HepG2 (cell line): ENCODE data around the gene RPL18. TPM values are rescaled to one million over a fixed set of nuclear protein-coding genes. Genes with fewer than 3 reads are reported as not detected.

Experiments used
- ATAC-seq: fragments of 200-7000 bp; cut with Tn5 transposase; 3 replicates; pipeline ENCODE4 v1.9.1; 2020; ENCODE audit warnings: mild to moderate bottlenecking, moderate library complexity
- BruUV-seq: library from RNA; stranded (reverse); fragments of 400-500 nt; replicated peaks from 2 replicates; lab custom pipeline; 2021; lab: Mats Ljungman, UMichigan
- CTCF ChIA-PET: fragments of 300-600 bp; formaldehyde crosslinking; extraction: SDS; loops from one replicate; lab custom pipeline; 2021; ENCODE audit warnings: low total read pairs, inconsistent platforms, low intra/inter-chr PET ratio; lab: Yijun Ruan, JAX
- POLR2A ChIA-PET: fragments of 350-600 bp; sonication (Branson Sonifier 250); formaldehyde crosslinking; loops from one replicate; lab custom pipeline; 2020; ENCODE audit warnings: antibody characterized with exemption, inconsistent platforms; lab: Yijun Ruan, JAX
- DNase-seq: peaks from one replicate; pipeline ENCODE4 v3.0.0-alpha.2; 2015; ENCODE audit warnings: low spot score
- FAIRE-seq: peaks from 3 replicates; lab custom pipeline; 2011; peaks lifted over from hg19 to GRCh38; lab: Jason Lieb, UNC
- H2AFZ ChIP-seq: one replicate; pipeline ENCODE4 v1.6.1; 2011; ENCODE audit warnings: low read length, inconsistent platforms
- H3K27ac ChIP-seq: fragments of 300-600 bp; 3 replicates; pipeline ENCODE4 v1.8.0; 2011; ENCODE audit warnings: mixed run types, mild to moderate bottlenecking, mixed read lengths, low read length, inconsistent platforms; ENCODE audit not compliant: insufficient read depth; ENCODE audit errors: extremely low read length
- H3K27me3 ChIP-seq, 2 experiments: fragments of 200-600 bp in 1 of 2; 2 replicates in 1 of 2; 3 replicates in 1 of 2; pipeline versions ENCODE4 v1.6.0 to v1.8.0; 2011; ENCODE audit warnings: low read length in 2 of 2, mild to moderate bottlenecking in 2 of 2, moderate library complexity in 2 of 2, inconsistent platforms in 1 of 2; ENCODE audit not compliant: insufficient read depth in 2 of 2, control insufficient read depth in 1 of 2
- H3K36me3 ChIP-seq, 2 experiments: fragments of 200-600 bp in 1 of 2; replicated peaks in 1 of 2; 2 replicates in 1 of 2; 3 replicates in 1 of 2; pipeline versions ENCODE4 v1.5.1 to v1.8.0; 2011; ENCODE audit warnings: low read length in 2 of 2, inconsistent platforms in 1 of 2; ENCODE audit not compliant: insufficient read depth in 2 of 2, control insufficient read depth in 1 of 2
- H3K4me1 ChIP-seq: 2 replicates; pipeline ENCODE4 v1.5.1; 2012; ENCODE audit warnings: low read length, inconsistent platforms; ENCODE audit not compliant: insufficient read depth
- H3K4me2 ChIP-seq: 2 replicates; pipeline ENCODE4 v1.6.0; 2011; ENCODE audit warnings: low read depth, low read length, inconsistent platforms
- H3K4me3 ChIP-seq, 3 experiments: fragments of 200-600 bp in 1 of 3; sonication (generic), shearing (Covaris generic) in 1 of 3; replicated peaks in 1 of 3; 2 replicates each; pipeline ENCODE4 v1.5.1; 2011 to 2016; ENCODE audit warnings: low read length in 3 of 3, inconsistent platforms in 2 of 3, low read depth in 2 of 3, mild to moderate bottlenecking in 2 of 3, control low read depth in 1 of 3, mixed read lengths in 1 of 3; ENCODE audit not compliant: insufficient read depth in 1 of 3
- H3K79me2 ChIP-seq: one replicate; pipeline ENCODE4 v1.6.1; 2011; ENCODE audit warnings: low read length, inconsistent platforms; ENCODE audit not compliant: insufficient read depth
- H3K9ac ChIP-seq: 2 replicates; pipeline ENCODE4 v1.6.0; 2011; ENCODE audit warnings: mild to moderate bottlenecking, low read depth, low read length, inconsistent platforms; ENCODE audit not compliant: insufficient read depth
- H3K9me3 ChIP-seq: 2 replicates; pipeline ENCODE4 v1.5.1; 2012; ENCODE audit warnings: mild to moderate bottlenecking, low read length
- H4K20me1 ChIP-seq: 2 replicates; pipeline ENCODE4 v1.6.0; 2011; ENCODE audit warnings: inconsistent platforms, mild to moderate bottlenecking, low read length, moderate library complexity; ENCODE audit not compliant: insufficient read depth
- AFF4 ChIP-seq: sonication (generic); formaldehyde crosslinking; IDR thresholded peaks from 2 replicates; pipeline ENCODE4 v1.4.0; 2020; ENCODE audit warnings: missing genetic modification reagents
- ETV5 ChIP-seq: IDR thresholded peaks from 2 replicates; pipeline ENCODE4 v1.6.1; 2018; ENCODE audit warnings: missing biosample characterization, missing genetic modification reagents, inconsistent platforms, borderline replicate concordance
- FOXC1 ChIP-seq: sonication (generic); formaldehyde crosslinking; IDR thresholded peaks from 2 replicates; pipeline ENCODE4 v1.8.0; 2022; ENCODE audit warnings: mild to moderate bottlenecking, missing genetic modification reagents, borderline replicate concordance
- FOXP1 ChIP-seq, 2 experiments: fragments of 450-650 bp in 1 of 2; IDR thresholded peaks; 2 replicates each; pipeline ENCODE4 v1.6.1; 2017 to 2018; ENCODE audit warnings: antibody characterized with exemption in 1 of 2
- HOXA7 ChIP-seq: sonication (generic); formaldehyde crosslinking; IDR thresholded peaks from 2 replicates; pipeline ENCODE4 v1.8.1; 2022; ENCODE audit warnings: mild to moderate bottlenecking, missing genetic modification reagents, moderate library complexity
- KDM1A ChIP-seq: IDR thresholded peaks from 2 replicates; pipeline ENCODE4 v1.6.1; 2016; ENCODE audit warnings: missing compliant biosample characterization
- KDM5A ChIP-seq: fragments of 200-600 bp; sonication (generic); IDR thresholded peaks from 2 replicates; pipeline ENCODE4 v1.7.0; 2018; ENCODE audit warnings: antibody characterized with exemption, mild to moderate bottlenecking, low read length, borderline replicate concordance
- POLR2AphosphoS2 ChIP-seq: IDR thresholded peaks from 2 replicates; pipeline ENCODE4 v1.6.1; 2011; ENCODE audit warnings: low read depth, low read length, improper control_type of control experiment
- SAP130 ChIP-seq: IDR thresholded peaks from 2 replicates; pipeline ENCODE4 v1.6.1; 2016; ENCODE audit warnings: low read depth
- TFDP1 ChIP-seq: IDR thresholded peaks from 2 replicates; pipeline ENCODE4 v1.6.1; 2016; ENCODE audit warnings: missing compliant biosample characterization, missing genetic modification reagents, borderline replicate concordance
- ZGPAT ChIP-seq: IDR thresholded peaks from 2 replicates; pipeline ENCODE4 v1.6.1; 2016; ENCODE audit warnings: mild to moderate bottlenecking
- ZNF234 ChIP-seq: sonication (generic); formaldehyde crosslinking; conservative IDR thresholded peaks from 2 replicates; pipeline ENCODE4 v1.5.1; 2020; ENCODE audit warnings: mild to moderate bottlenecking, missing genetic modification reagents
- WGBS: methylation state at CpG from one replicate; pipeline ENCODE4 v1.1.6; 2017; ENCODE audit warnings: low lambda C conversion rate; 5-methylcytosine and 5-hydroxymethylcytosine counted together
- in situ Hi-C: cut with HindIII; loops from 2 replicates; pipeline ENCODE4 v1.10.0; 2017; ENCODE audit warnings: low pct_unique_long_range_greater_than_20kb; ENCODE audit not compliant: extremely low pct_ligation_motif_present
- intact Hi-C: fragments of 100-400 bp; cut with micrococcal nuclease; formaldehyde crosslinking; loops from one replicate; pipeline ENCODE4 v1.10.0; 2022; ENCODE audit not compliant: unreplicated experiment
- polyA plus RNA-seq, 8 experiments: library from polyadenylated mRNA; depleted of rRNA in 3 of 8; stranded (reverse) in 7 of 8; unstranded in 1 of 8; fragments of >200 nt; fragmentation: Illumina TruSeq in 4 of 8; extraction: Trizol in 4 of 8; gene quantifications; 2 replicates each; pipeline versions ENCODE4 v1.2.1 to v1.2.3, GENCODE V29; 2011 to 2016; ENCODE audit warnings: low read depth in 4 of 8, missing spikeins in 1 of 8, mixed read lengths in 1 of 8; ENCODE audit not compliant: insufficient read depth in 1 of 8
- total RNA-seq, 5 experiments: library from RNA; depleted of rRNA; stranded (reverse); fragments of >200 nt; fragmentation: Illumina TruSeq; extraction: Trizol; gene quantifications; 2 replicates each; pipeline ENCODE4 v1.2.3, GENCODE V29; 2016; ENCODE audit warnings: low read depth in 1 of 5

RPL18 gene
- total and polyA plus RNA-seq, 2 of the 13 experiments (the other 11 are each of a cell fraction or from before 2014, with no cell fraction given), result 1,485 to 1,639 TPM

GRCh38 chr19:48571378-48572162, 47.4 kb downstream of the RPL18 start:
- no peaks in the 10 kb centered on the region for H3K27me3 ChIP-seq
- no peak overlapping the region for H2AFZ ChIP-seq
- DNase-seq (peak; percentile 90), FAIRE-seq (no peak), ATAC-seq (peak; percentile 37)
- CTCF ChIA-PET, result interaction anchor here (1.0 kb wide), 1 partner anchor 12 kb away, joined by 3 read pairs; no protein-coding TSS in a partner anchor
- H3K4me2 ChIP-seq, result peak overlapping the region; percentile 3; the same call in 1 of the 2 replicates
- H3K27ac ChIP-seq, result no peak overlapping the region
- in situ Hi-C loops, result no loop called here
- WGBS, result 5% methylated on average over 5 of the region's 5 CpGs
- H3K4me3 ChIP-seq, result no peak overlapping the region; a peak in 1 of 6 replicates
- intact Hi-C loops, result no loop called here
- H3K36me3 ChIP-seq, result no peaks in the 10 kb centered on the region
- POLR2A ChIA-PET, result interaction anchor here (1.5 to 1.6 kb wide), 2 partner anchors 13 to 48 kb away, joined by 3 to 5 read pairs; partner anchors contain the start of gene SPHK2
- no peak overlapping the region for H3K9ac ChIP-seq
- BruUV-seq, result no TSS peak
- no peaks in the 10 kb centered on the region for H3K79me2 ChIP-seq
- no peaks in the 10 kb centered on the region for H3K9me3 ChIP-seq
- H4K20me1 ChIP-seq, result no peaks in the 10 kb centered on the region
- H3K4me1 ChIP-seq, result peaks cover 76% of the 10 kb centered on the region
- TF ChIP-seq ETV5, result no peak
- TF ChIP-seq KDM1A (CRISPR knock-in tag), result peak; percentile 64; the same call in 1 of the 2 replicates
- TF ChIP-seq KDM5A, result no peak
- no peak for TF ChIP-seq TFDP1
- TF ChIP-seq FOXC1, result no peak
- no peak for TF ChIP-seq ZNF234 (CRISPR knock-in tag)
- TF ChIP-seq SAP130, result peak; percentile 31; the same call in 1 of the 2 replicates
- no peak for TF ChIP-seq FOXP1 (IDR thresholded peaks at IDR 0.05)
- TF ChIP-seq FOXP1 (CRISPR knock-in tag; IDR thresholded peaks at IDR 0.05), result peak; percentile 43; the same call in 1 of the 2 replicates
- TF ChIP-seq AFF4 (CRISPR knock-in tag), result no peak
- 0 out of 2 replicates have a peak, but pooled peaks have one; percentile 23 for TF ChIP-seq ZGPAT (CRISPR knock-in tag)
- no peak for TF ChIP-seq POLR2AphosphoS2
- TF ChIP-seq HOXA7 (CRISPR knock-in tag), result no peak
